B cell (primary cell): ENCODE measurements around the gene PARD3B. TPM values are rescaled to one million over a fixed set of nuclear protein-coding genes. Genes with fewer than 3 reads are reported as not detected.

Source experiments
- ATAC-seq: fragments of 200-7000 bp; cut with Tn5 transposase; one replicate; pipeline ENCODE4 v1.10.0; 2021; ENCODE audit warnings: low read depth, mild to moderate bottlenecking, moderate number of reproducible peaks, moderate library complexity
- CTCF ChIA-PET: fragments of 350-600 bp; sonication (Branson Sonifier 250); formaldehyde crosslinking; loops from one replicate; lab custom pipeline; 2021; ENCODE audit warnings: antibody characterized with exemption, inconsistent platforms; lab: Charles Lee
- POLR2A ChIA-PET: fragments of 350-600 bp; sonication (Branson Sonifier 250); formaldehyde crosslinking; loops from one replicate; lab custom pipeline; 2021; ENCODE audit warnings: antibody characterized with exemption; lab: Charles Lee
- DNase-seq: peaks from one replicate; pipeline ENCODE4 v3.0.0; 2013
- H2AFZ ChIP-seq: 2 replicates; pipeline ENCODE4 v1.6.1; 2012; ENCODE audit warnings: mild to moderate bottlenecking, low read depth, low read length; ENCODE audit not compliant: insufficient read depth, poor library complexity, severe bottlenecking
- H3K27ac ChIP-seq, 2 donors: 1 replicate in 1 of 2; 2 replicates in 1 of 2; pipeline ENCODE4 v1.5.1; 2012 to 2013; ENCODE audit warnings: low read length in 2 of 2, mild to moderate bottlenecking in 2 of 2, moderate library complexity in 1 of 2
- H3K27me3 ChIP-seq, 4 experiments: fragments of 200-600 bp in 1 of 4; sonication (generic) in 1 of 4; replicated peaks in 1 of 4; 1 replicate in 2 of 4; 2 replicates in 2 of 4; pipeline versions ENCODE4 v1.6.1 to v1.7.0; 2013 to 2016; ENCODE audit warnings: low read length in 3 of 4, mild to moderate bottlenecking in 2 of 4, mixed read lengths in 1 of 4, moderate library complexity in 1 of 4; ENCODE audit not compliant: insufficient read depth in 4 of 4, control insufficient read depth in 3 of 4; ENCODE audit errors: control extremely low read depth in 1 of 4
- H3K36me3 ChIP-seq, 2 experiments: replicated peaks in 1 of 2; 1 replicate in 1 of 2; 2 replicates in 1 of 2; pipeline versions ENCODE4 v1.6.1 to v1.7.1; 2013; ENCODE audit warnings: low read length in 1 of 2; ENCODE audit not compliant: insufficient read depth in 2 of 2, control insufficient read depth in 1 of 2; ENCODE audit errors: control extremely low read depth in 1 of 2, extremely low read depth in 1 of 2
- H3K4me1 ChIP-seq, 2 donors: fragments of 200-600 bp in 1 of 2; sonication (generic) in 1 of 2; 1 replicate in 1 of 2; 2 replicates in 1 of 2; pipeline versions ENCODE4 v1.5.1 to v1.6.1; 2013 to 2017; ENCODE audit warnings: low read length in 2 of 2; ENCODE audit not compliant: control insufficient read depth in 2 of 2, insufficient read depth in 2 of 2
- H3K4me2 ChIP-seq: replicated peaks from 2 replicates; pipeline ENCODE3; 2012; ENCODE audit warnings: mild to moderate bottlenecking, low read depth, low read length; ENCODE audit not compliant: poor library complexity, severe bottlenecking
- H3K4me3 ChIP-seq, 5 experiments: fragments of 200-600 bp in 1 of 5; sonication (generic) in 1 of 5; 1 replicate in 3 of 5; 2 replicates in 2 of 5; pipeline versions ENCODE4 v1.5.1 to v1.7.0; 2011 to 2016; ENCODE audit warnings: low read length in 4 of 5, mild to moderate bottlenecking in 4 of 5, low read depth in 2 of 5, control low read depth in 1 of 5, moderate library complexity in 1 of 5; ENCODE audit not compliant: insufficient read depth in 1 of 5; ENCODE audit errors: control extremely low read depth in 1 of 5, extremely low read depth in 1 of 5
- H3K79me2 ChIP-seq: fragments of 200-600 bp; sonication (generic); one replicate; pipeline ENCODE4 v1.6.0; 2016; ENCODE audit warnings: low read length; ENCODE audit not compliant: control insufficient read depth, insufficient read depth
- H3K9ac ChIP-seq: fragments of 200-600 bp; sonication (generic); 2 replicates; pipeline ENCODE4 v1.6.1; 2017; ENCODE audit warnings: mild to moderate bottlenecking, low read length, moderate library complexity
- H3K9me3 ChIP-seq, 3 donors: one replicate each; pipeline versions ENCODE4 v1.6.1 to v1.7.1; 2013; ENCODE audit warnings: low read length in 2 of 3; ENCODE audit not compliant: control insufficient read depth in 2 of 3, insufficient read depth in 1 of 3; ENCODE audit errors: control extremely low read depth in 1 of 3
- H4K20me1 ChIP-seq: 2 replicates; pipeline ENCODE4 v1.6.0; 2012; ENCODE audit warnings: mild to moderate bottlenecking, low read length; ENCODE audit not compliant: insufficient read depth, control insufficient read depth, poor library complexity, severe bottlenecking
- H3K27ac Mint-ChIP-seq: one replicate; pipeline ENCODE4 v1.8.0; 2021; ENCODE audit warnings: mixed read lengths
- H3K27me3 Mint-ChIP-seq: one replicate; pipeline ENCODE4 v1.8.0; 2021; ENCODE audit warnings: mixed read lengths
- H3K4me1 Mint-ChIP-seq: one replicate; pipeline ENCODE4 v1.8.0; 2021; ENCODE audit warnings: mixed read lengths
- H3K4me3 Mint-ChIP-seq: one replicate; pipeline ENCODE4 v1.8.0; 2021; ENCODE audit warnings: mixed read lengths
- H3K9me3 Mint-ChIP-seq: one replicate; pipeline ENCODE4 v1.8.0; 2022; ENCODE audit warnings: mixed read lengths; ENCODE audit not compliant: insufficient read depth
- EZH2 ChIP-seq: IDR thresholded peaks from 2 replicates; pipeline ENCODE4 v1.6.1; 2012; ENCODE audit warnings: borderline replicate concordance, low read depth, mild to moderate bottlenecking, moderate library complexity, low read length; ENCODE audit not compliant: insufficient read depth, poor library complexity, severe bottlenecking
- WGBS: methylation state at CpG from one replicate; pipeline ENCODE4 v1.1.5; 2013; ENCODE audit warnings: missing lambda C conversion rate; ENCODE audit not compliant: insufficient coverage; 5-methylcytosine and 5-hydroxymethylcytosine counted together
- intact Hi-C: fragments of 100-400 bp; cut with micrococcal nuclease; formaldehyde crosslinking; loops from one replicate; pipeline ENCODE4 v1.10.0; 2022
- polyA plus RNA-seq: library from polyadenylated mRNA; depleted of rRNA; stranded (reverse); fragments of >200 nt; gene quantifications from 2 replicates; pipeline ENCODE4 v1.2.3, GENCODE V29; 2012
- total RNA-seq, 2 donors: library from RNA; stranded (reverse); fragments of 120-200 nt in 1 of 2; gene quantifications; 1 replicate in 1 of 2; 2 replicates in 1 of 2; pipeline versions ENCODE4 v1.2.3 to v1.2.4, GENCODE V29; 2013 to 2022
- TF ChIP-seq, protein P1 (sequence below): fragments of 200-600 bp; IDR thresholded peaks from one replicate; pipeline ENCODE4 v1.8.0; 2022; ENCODE audit warnings: antibody characterized with exemption, mild to moderate bottlenecking

PARD3B gene
- total and polyA plus RNA-seq, 2 donors (not counting 1 experiment from before 2014, with no cell fraction given): not detected

DNA sequence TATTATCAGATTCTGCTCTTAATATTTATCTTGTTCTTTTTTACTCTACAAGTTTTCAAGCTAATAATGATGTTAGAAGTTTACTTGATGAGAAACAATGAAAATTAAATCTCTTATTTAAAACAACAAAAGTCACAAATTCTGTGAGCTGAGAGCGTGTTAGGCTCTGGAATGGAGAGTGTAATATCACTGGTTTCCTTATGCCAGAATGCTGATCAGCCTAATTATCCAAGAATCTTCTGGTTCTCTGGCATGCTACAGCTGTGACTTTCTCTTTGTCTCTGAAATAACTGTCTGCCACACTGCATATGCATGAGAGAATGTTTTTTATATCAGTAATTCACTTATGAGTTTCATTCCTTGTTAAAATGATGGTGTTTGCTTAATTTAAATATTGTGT is 236.7 kb downstream of the PARD3B start:
- Histone ChIP-seq H3K4me1 (no peaks in the 10 kb centered on the region), H4K20me1 (no peaks in the 10 kb centered on the region), H3K9ac (no peak overlapping the region), H3K4me3 (no peak overlapping the region), H2AFZ (no peak overlapping the region), H3K79me2 (no peaks in the 10 kb centered on the region), H3K4me2 (no peak overlapping the region), H3K27me3 (no peaks in the 10 kb centered on the region), H3K9me3 (no peaks in the 10 kb centered on the region), H3K36me3 (no peaks in the 10 kb centered on the region), H3K27ac (no peak overlapping the region)
- ChIA-PET CTCF (no interaction called here), POLR2A (no interaction called here)
- Mint-ChIP-seq H3K4me3 (no peak overlapping the region), H3K27ac (no peak overlapping the region), H3K9me3 (no peaks in the 10 kb centered on the region), H3K27me3 (no peaks in the 10 kb centered on the region), H3K4me1 (no peaks in the 10 kb centered on the region)
- intact Hi-C loops: no loop called here
- WGBS: no CpG with 5 or more reads among the region's 1 CpG
- no peak for TF ChIP-seq EZH2
- TF ChIP-seq, protein P1, sequence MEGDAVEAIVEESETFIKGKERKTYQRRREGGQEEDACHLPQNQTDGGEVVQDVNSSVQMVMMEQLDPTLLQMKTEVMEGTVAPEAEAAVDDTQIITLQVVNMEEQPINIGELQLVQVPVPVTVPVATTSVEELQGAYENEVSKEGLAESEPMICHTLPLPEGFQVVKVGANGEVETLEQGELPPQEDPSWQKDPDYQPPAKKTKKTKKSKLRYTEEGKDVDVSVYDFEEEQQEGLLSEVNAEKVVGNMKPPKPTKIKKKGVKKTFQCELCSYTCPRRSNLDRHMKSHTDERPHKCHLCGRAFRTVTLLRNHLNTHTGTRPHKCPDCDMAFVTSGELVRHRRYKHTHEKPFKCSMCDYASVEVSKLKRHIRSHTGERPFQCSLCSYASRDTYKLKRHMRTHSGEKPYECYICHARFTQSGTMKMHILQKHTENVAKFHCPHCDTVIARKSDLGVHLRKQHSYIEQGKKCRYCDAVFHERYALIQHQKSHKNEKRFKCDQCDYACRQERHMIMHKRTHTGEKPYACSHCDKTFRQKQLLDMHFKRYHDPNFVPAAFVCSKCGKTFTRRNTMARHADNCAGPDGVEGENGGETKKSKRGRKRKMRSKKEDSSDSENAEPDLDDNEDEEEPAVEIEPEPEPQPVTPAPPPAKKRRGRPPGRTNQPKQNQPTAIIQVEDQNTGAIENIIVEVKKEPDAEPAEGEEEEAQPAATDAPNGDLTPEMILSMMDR: no peak
- DNase-seq (no peak), ATAC-seq (no peak)

DNA sequence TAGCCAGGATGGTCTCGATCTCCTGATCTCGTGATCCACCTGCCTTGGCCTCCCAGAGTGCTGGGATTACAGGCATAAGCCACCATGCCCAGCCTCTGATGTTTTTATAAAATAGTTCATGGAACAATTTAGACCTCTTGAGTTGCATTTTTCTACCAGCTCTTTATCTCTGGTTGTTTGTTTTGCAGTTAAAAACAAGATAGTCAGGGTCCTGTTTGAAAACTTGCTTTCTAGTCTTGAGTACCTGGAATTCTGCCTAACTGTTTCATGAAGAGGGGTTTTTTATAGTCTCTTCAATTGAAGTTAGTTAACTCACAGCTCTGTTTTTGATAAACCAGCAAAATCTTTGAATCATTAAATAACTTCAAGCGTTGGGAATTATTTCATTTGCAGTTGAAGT is 244.8 kb downstream of the PARD3B start:
- H3K4me3 ChIP-seq: no peak overlapping the region
- H2AFZ ChIP-seq: no peak overlapping the region
- no peak overlapping the region for H3K4me3 Mint-ChIP-seq
- H3K4me2 ChIP-seq: no peak overlapping the region
- H3K36me3 ChIP-seq: no peaks in the 10 kb centered on the region
- H3K9me3 Mint-ChIP-seq: no peaks in the 10 kb centered on the region
- no CpG with 5 or more reads among the region's 3 CpGs for WGBS
- intact Hi-C loops: no loop called here
- no peaks in the 10 kb centered on the region for H3K27me3 Mint-ChIP-seq
- TF ChIP-seq EZH2: no peak
- TF ChIP-seq, protein P1: no peak
- no peak overlapping the region for H3K27ac ChIP-seq
- ChIA-PET CTCF (no interaction called here), POLR2A (no interaction called here)
- no peaks in the 10 kb centered on the region for H3K4me1 Mint-ChIP-seq
- H3K79me2 ChIP-seq: no peaks in the 10 kb centered on the region
- no peaks in the 10 kb centered on the region for H3K9me3 ChIP-seq
- DNase-seq (no peak), ATAC-seq (no peak)
- H3K4me1 ChIP-seq: no peaks in the 10 kb centered on the region
- no peaks in the 10 kb centered on the region for H4K20me1 ChIP-seq
- H3K27ac Mint-ChIP-seq: no peak overlapping the region
- no peaks in the 10 kb centered on the region for H3K27me3 ChIP-seq
- no peak overlapping the region for H3K9ac ChIP-seq
